H9 (cell line): ENCODE data around the gene CA11. TPM values are rescaled to one million over a fixed set of nuclear protein-coding genes. Genes with fewer than 3 reads are reported as not detected.

Source experiments
- DNase-seq: peaks from one replicate; pipeline ENCODE4 v3.0.0-alpha.2; 2017
- H2AFZ ChIP-seq: one replicate; pipeline ENCODE4 v1.6.1; 2013; ENCODE audit warnings: mild to moderate bottlenecking, low read length, control low read depth, moderate library complexity
- H2AK5ac ChIP-seq: 2 replicates; pipeline ENCODE4 v1.6.1; 2013; ENCODE audit warnings: low read length, control low read depth, mixed read lengths; ENCODE audit not compliant: insufficient read length
- H2BK120ac ChIP-seq: one replicate; pipeline ENCODE4 v1.6.1; 2013; ENCODE audit warnings: low read depth, mild to moderate bottlenecking, low read length, control low read depth, inconsistent platforms; ENCODE audit not compliant: poor library complexity, severe bottlenecking
- H2BK12ac ChIP-seq: 2 replicates; pipeline ENCODE4 v1.6.1; 2013; ENCODE audit warnings: low read length, control low read depth, mixed read lengths, low read depth; ENCODE audit not compliant: insufficient read length
- H2BK15ac ChIP-seq: 2 replicates; pipeline ENCODE4 v1.6.1; 2013; ENCODE audit warnings: low read depth, low read length, control low read depth
- H2BK20ac ChIP-seq: one replicate; pipeline ENCODE4 v1.6.1; 2013; ENCODE audit warnings: low read depth, mild to moderate bottlenecking, low read length, control low read depth, inconsistent platforms; ENCODE audit not compliant: poor library complexity, severe bottlenecking
- H2BK5ac ChIP-seq: 2 replicates; pipeline ENCODE4 v1.6.1; 2013; ENCODE audit warnings: low read length, control low read depth, mixed read lengths; ENCODE audit not compliant: insufficient read length
- H3K14ac ChIP-seq: 2 replicates; pipeline ENCODE4 v1.6.1; 2013; ENCODE audit warnings: low read length, control low read depth; ENCODE audit not compliant: insufficient read depth
- H3K18ac ChIP-seq: 2 replicates; pipeline ENCODE4 v1.6.1; 2013; ENCODE audit warnings: low read depth, mild to moderate bottlenecking, mixed read lengths, low read length, control low read depth; ENCODE audit not compliant: insufficient read length
- H3K23ac ChIP-seq: 2 replicates; pipeline ENCODE4 v1.6.1; 2013; ENCODE audit warnings: low read length, control low read depth, mixed read lengths, low read depth; ENCODE audit not compliant: insufficient read length
- H3K23me2 ChIP-seq: 2 replicates; pipeline ENCODE4 v1.6.1; 2013; ENCODE audit warnings: low read depth, mild to moderate bottlenecking, mixed read lengths, low read length, control low read depth; ENCODE audit not compliant: insufficient read length, poor library complexity, severe bottlenecking
- H3K27ac ChIP-seq: 2 replicates; pipeline ENCODE4 v1.5.1; 2013; ENCODE audit warnings: low read length, control low read depth, mixed read lengths, low read depth; ENCODE audit not compliant: insufficient read length
- H3K27me3 ChIP-seq: 2 replicates; pipeline ENCODE4 v1.6.1; 2013; ENCODE audit warnings: low read length, control low read depth, inconsistent platforms; ENCODE audit not compliant: insufficient read depth
- H3K4ac ChIP-seq: 2 replicates; pipeline ENCODE4 v1.6.1; 2013; ENCODE audit warnings: low read depth, mild to moderate bottlenecking, control low read depth, inconsistent platforms, low read length, moderate library complexity
- H3K4me1 ChIP-seq: 2 replicates; pipeline ENCODE4 v1.6.1; 2013; ENCODE audit warnings: low read length, control low read depth, inconsistent platforms; ENCODE audit not compliant: insufficient read depth
- H3K4me2 ChIP-seq: 2 replicates; pipeline ENCODE4 v1.6.1; 2013; ENCODE audit warnings: low read length, control low read depth, mixed read lengths; ENCODE audit not compliant: insufficient read length, insufficient read depth
- H3K56ac ChIP-seq: 2 replicates; pipeline ENCODE4 v1.6.1; 2013; ENCODE audit warnings: low read depth, mild to moderate bottlenecking, mixed read lengths, low read length, control low read depth; ENCODE audit not compliant: insufficient read length
- H3K79me1 ChIP-seq: 2 replicates; pipeline ENCODE4 v1.6.1; 2013; ENCODE audit warnings: low read depth, mild to moderate bottlenecking, moderate library complexity, low read length, control low read depth, inconsistent platforms; ENCODE audit not compliant: insufficient read depth, poor library complexity, severe bottlenecking
- H3K79me2 ChIP-seq: 2 replicates; pipeline ENCODE4 v1.6.1; 2013; ENCODE audit warnings: low read length, control low read depth, inconsistent platforms; ENCODE audit not compliant: insufficient read depth
- H3K9ac ChIP-seq: 2 replicates; pipeline ENCODE4 v1.6.1; 2013; ENCODE audit warnings: low read length, control low read depth, mixed read lengths; ENCODE audit not compliant: insufficient read length; ENCODE audit errors: extremely low read depth
- H3K9me3 ChIP-seq: one replicate; pipeline ENCODE4 v1.6.1; 2013; ENCODE audit warnings: low read depth, low read length, inconsistent platforms; ENCODE audit not compliant: control insufficient read depth
- H3T11ph ChIP-seq: one replicate; pipeline ENCODE4 v1.6.1; 2013; ENCODE audit warnings: mild to moderate bottlenecking, low read length, control low read depth, inconsistent platforms
- H4K20me1 ChIP-seq: one replicate; pipeline ENCODE4 v1.6.1; 2013; ENCODE audit not compliant: control insufficient read depth, insufficient read length, insufficient read depth
- H4K5ac ChIP-seq: 2 replicates; pipeline ENCODE4 v1.6.1; 2013; ENCODE audit warnings: low read depth, mild to moderate bottlenecking, mixed read lengths, low read length, control low read depth; ENCODE audit not compliant: insufficient read length
- H4K8ac ChIP-seq: replicated peaks from 2 replicates; pipeline ENCODE4 v1.6.1; 2013; ENCODE audit warnings: low read length, control low read depth, mixed read lengths, low read depth; ENCODE audit not compliant: insufficient read length
- H4K91ac ChIP-seq: 2 replicates; pipeline ENCODE4 v1.6.1; 2013; ENCODE audit warnings: low read depth, mild to moderate bottlenecking, moderate library complexity, mixed read lengths, low read length, control low read depth; ENCODE audit not compliant: insufficient read length
- H3K27ac Mint-ChIP-seq, 3 experiments: 2 replicates in 2 of 3; 3 replicates in 1 of 3; pipeline ENCODE4 v1.8.0; 2020 to 2021; ENCODE audit warnings: mixed read lengths in 3 of 3, mild to moderate bottlenecking in 1 of 3, moderate library complexity in 1 of 3
- H3K27me3 Mint-ChIP-seq: 2 replicates; pipeline ENCODE4 v1.8.0; 2021; ENCODE audit warnings: low read depth, mild to moderate bottlenecking, moderate library complexity, mixed read lengths
- H3K36me3 Mint-ChIP-seq, 3 experiments: 2 replicates in 2 of 3; 3 replicates in 1 of 3; pipeline ENCODE4 v1.8.0; 2020 to 2021; ENCODE audit warnings: low read depth in 3 of 3, mixed read lengths in 3 of 3; ENCODE audit not compliant: insufficient read depth in 1 of 3
- H3K4me1 Mint-ChIP-seq, 2 experiments: 2 replicates each; pipeline ENCODE4 v1.8.0; 2020; ENCODE audit warnings: mixed read lengths in 2 of 2
- H3K4me3 Mint-ChIP-seq, 2 experiments: 2 replicates in 1 of 2; 3 replicates in 1 of 2; pipeline ENCODE4 v1.8.0; 2020 to 2021; ENCODE audit warnings: mild to moderate bottlenecking in 2 of 2, mixed read lengths in 2 of 2, moderate library complexity in 1 of 2
- H3K9me3 Mint-ChIP-seq, 2 experiments: 2 replicates in 1 of 2; 3 replicates in 1 of 2; pipeline ENCODE4 v1.8.0; 2020; ENCODE audit warnings: mild to moderate bottlenecking in 2 of 2, mixed read lengths in 2 of 2, moderate library complexity in 1 of 2
- WGBS: extraction: QIAGEN DNeasy Blood & Tissue Kit; methylation state at CpG from one replicate; pipeline ENCODE4 v1.1.7; 2013; ENCODE audit warnings: missing lambda C conversion rate, low lambda C conversion rate, mixed read lengths; ENCODE audit not compliant: insufficient read length; ENCODE audit errors: extremely low coverage; 5-methylcytosine and 5-hydroxymethylcytosine counted together
- total RNA-seq: library from RNA; stranded (reverse); gene quantifications from 2 replicates; pipeline ENCODE4 v1.2.1, GENCODE V29; 2021
- TF ChIP-seq, protein P1 (sequence below): fragments of 200-600 bp; sonication (generic); conservative IDR thresholded peaks from 3 replicates; pipeline ENCODE4 v1.8.0; 2021; ENCODE audit warnings: antibody characterized with exemption, mild to moderate bottlenecking

The CA11 gene
- total RNA-seq, 1 experiment from 2014 or later: 107 TPM

- H3K4ac ChIP-seq: no peak overlapping the region
- TF ChIP-seq, protein P1, sequence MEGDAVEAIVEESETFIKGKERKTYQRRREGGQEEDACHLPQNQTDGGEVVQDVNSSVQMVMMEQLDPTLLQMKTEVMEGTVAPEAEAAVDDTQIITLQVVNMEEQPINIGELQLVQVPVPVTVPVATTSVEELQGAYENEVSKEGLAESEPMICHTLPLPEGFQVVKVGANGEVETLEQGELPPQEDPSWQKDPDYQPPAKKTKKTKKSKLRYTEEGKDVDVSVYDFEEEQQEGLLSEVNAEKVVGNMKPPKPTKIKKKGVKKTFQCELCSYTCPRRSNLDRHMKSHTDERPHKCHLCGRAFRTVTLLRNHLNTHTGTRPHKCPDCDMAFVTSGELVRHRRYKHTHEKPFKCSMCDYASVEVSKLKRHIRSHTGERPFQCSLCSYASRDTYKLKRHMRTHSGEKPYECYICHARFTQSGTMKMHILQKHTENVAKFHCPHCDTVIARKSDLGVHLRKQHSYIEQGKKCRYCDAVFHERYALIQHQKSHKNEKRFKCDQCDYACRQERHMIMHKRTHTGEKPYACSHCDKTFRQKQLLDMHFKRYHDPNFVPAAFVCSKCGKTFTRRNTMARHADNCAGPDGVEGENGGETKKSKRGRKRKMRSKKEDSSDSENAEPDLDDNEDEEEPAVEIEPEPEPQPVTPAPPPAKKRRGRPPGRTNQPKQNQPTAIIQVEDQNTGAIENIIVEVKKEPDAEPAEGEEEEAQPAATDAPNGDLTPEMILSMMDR: no peak
- peaks cover 18% of the 10 kb centered on the region for H3K79me2 ChIP-seq
- Mint-ChIP-seq H3K36me3 (peaks cover 40 to 59% (median 53%) of the 10 kb centered on the region in 3 experiments), H3K27ac (peak overlapping the region; percentile 96 to 100 (median 99); a peak in 6 of 7 replicates), H3K27me3 (no peaks in the 10 kb centered on the region; the same call in 1 of the 2 replicates), H3K4me3 (peak overlapping the region; percentile 97 to 99), H3K9me3 (no peaks in the 10 kb centered on the region; a peak in 1 of 5 replicates), H3K4me1 (peaks cover 40 to 54% of the 10 kb centered on the region in 2 experiments)
- H3K79me1 ChIP-seq: peaks cover 4% of the 10 kb centered on the region
- H2BK20ac ChIP-seq: no peak overlapping the region
- H3K23me2 ChIP-seq: peaks cover 10% of the 10 kb centered on the region
- H3K4me2 ChIP-seq: peak overlapping the region; percentile 87
- no peaks in the 10 kb centered on the region for H3K9me3 ChIP-seq
- H3K9ac ChIP-seq: peak overlapping the region; percentile 99
- no peak overlapping the region for H4K91ac ChIP-seq
- no peaks in the 10 kb centered on the region for H4K20me1 ChIP-seq
- peak; percentile 28 for DNase-seq
- no peak overlapping the region for H2BK120ac ChIP-seq
- H2AK5ac ChIP-seq: no peak overlapping the region
- no peak overlapping the region for H3T11ph ChIP-seq
- H2BK12ac ChIP-seq: no peak overlapping the region
- H2BK5ac ChIP-seq: no peak overlapping the region
- H3K27ac ChIP-seq: no peak overlapping the region
- no peaks in the 10 kb centered on the region for H3K27me3 ChIP-seq
- H2AFZ ChIP-seq: no peak overlapping the region
- H4K8ac ChIP-seq: no peak overlapping the region
- H3K18ac ChIP-seq: no peak overlapping the region
- no peak overlapping the region for H2BK15ac ChIP-seq
- no peak overlapping the region for H3K23ac ChIP-seq
- no peak overlapping the region for H4K5ac ChIP-seq
- peaks cover 3% of the 10 kb centered on the region; the same call in 1 of the 2 replicates for H3K4me1 ChIP-seq
- WGBS: no CpG with 5 or more reads among the region's 18 CpGs
- H3K56ac ChIP-seq: no peak overlapping the region
- H3K14ac ChIP-seq: no peak overlapping the region
These were observed 28.6 kb downstream of the CA11 start for GRCh38 chr19:48617146-48617937.
